ENCODE measurements around the gene LHX4.

- TF ChIP-seq POLR2A (IDR thresholded peaks at IDR 0.05) (no peak), CTCF (IDR thresholded peaks at IDR 0.05) (no peak)
These were observed 28.2 kb downstream of the LHX4 start for GRCh38 chr1:180258290-180258689.

Measured in breast epithelium (tissue), 3 donors.